GM18861 (cell line): ENCODE results near the gene TAMALIN.

ENCODE experiments used
- ATAC-seq: cut with Tn5 transposase; IDR thresholded peaks from one replicate; pipeline ENCODE4 v1.9.1; 2021; ENCODE audit not compliant: unreplicated experiment

TAMALIN gene

GRCh38 chr12:52054833-52055730 lies 48.3 kb downstream of the TAMALIN start:
- no peak for ATAC-seq

- ATAC-seq = no peak
These were observed 49.3 kb downstream of the TAMALIN start for GRCh38 chr12:52055731-52056711.

- ATAC-seq = no peak
These were observed 50.3 kb downstream of the TAMALIN start for GRCh38 chr12:52056801-52057637.

GRCh38 chr12:52057638-52058576 lies 51.2 kb downstream of the TAMALIN start:
- no peak for ATAC-seq

GRCh38 chr12:52058631-52059361 lies 52.0 kb downstream of the TAMALIN start:
- no peak for ATAC-seq

GRCh38 chr12:52059582-52060497 lies 53.1 kb downstream of the TAMALIN start:
- ATAC-seq = no peak

- no peak for ATAC-seq
These were observed 53.9 kb downstream of the TAMALIN start for GRCh38 chr12:52060498-52061177.

- ATAC-seq = no peak
These were observed 54.9 kb downstream of the TAMALIN start for GRCh38 chr12:52061470-52062166.

GRCh38 chr12:52062167-52063081 lies 55.7 kb downstream of the TAMALIN start:
- ATAC-seq = no peak

GRCh38 chr12:52063082-52063924 lies 56.6 kb downstream of the TAMALIN start:
- ATAC-seq = no peak

- ATAC-seq = no peak
These were observed 57.4 kb downstream of the TAMALIN start for GRCh38 chr12:52063981-52064649.
